Bone marrow (tissue), 2 donors: ENCODE results near the gene APCDD1.

Experiments
- DNase-seq, 2 donors: peaks; one replicate each; lab custom pipeline; 2025; lab: John Stamatoyannopoulos, UW

APCDD1 gene

GRCh38 chr18:10432781-10433180 is 21.7 kb upstream of the APCDD1 start:
- DNase-seq = no peak

GRCh38 chr18:10436160-10436559 is 18.3 kb upstream of the APCDD1 start:
- no peak for DNase-seq

- DNase-seq = no peak
These were observed 16.6 kb upstream of the APCDD1 start for GRCh38 chr18:10437837-10438236.

- DNase-seq = no peak
These were observed 14.5 kb upstream of the APCDD1 start for GRCh38 chr18:10439898-10440297.

GRCh38 chr18:10440884-10441283 is 13.6 kb upstream of the APCDD1 start:
- DNase-seq = no peak

- DNase-seq = no peak
These were observed 13.0 kb upstream of the APCDD1 start for GRCh38 chr18:10441472-10441871.

- no peak for DNase-seq
These were observed 11.9 kb upstream of the APCDD1 start for GRCh38 chr18:10442551-10442971.

- DNase-seq = no peak
These were observed 11.4 kb upstream of the APCDD1 start for GRCh38 chr18:10443001-10443400.

GRCh38 chr18:10444314-10445006 is 10.0 kb upstream of the APCDD1 start:
- DNase-seq = no peak

GRCh38 chr18:10449396-10449795 is 5.0 kb upstream of the APCDD1 start:
- DNase-seq = no peak

- DNase-seq = no peak
These were observed 3.4 kb upstream of the APCDD1 start for GRCh38 chr18:10450986-10451385.

GRCh38 chr18:10453261-10453805 is 1.1 kb upstream of the APCDD1 start:
- no peak for DNase-seq

- peak in 1 of 2 donors; percentile 52 for DNase-seq
These were observed 484 bp downstream of the APCDD1 start for GRCh38 chr18:10454681-10455557.

- DNase-seq = no peak
These were observed 1.5 kb downstream of the APCDD1 start for GRCh38 chr18:10455726-10456453.

- DNase-seq = no peak
These were observed 2.3 kb downstream of the APCDD1 start for GRCh38 chr18:10456718-10457117.

GRCh38 chr18:10457128-10457527 is 2.7 kb downstream of the APCDD1 start:
- DNase-seq = no peak

GRCh38 chr18:10457767-10458166 is 3.3 kb downstream of the APCDD1 start:
- DNase-seq = no peak

GRCh38 chr18:10458691-10459090 is 4.3 kb downstream of the APCDD1 start:
- no peak for DNase-seq

GRCh38 chr18:10459587-10459986 is 5.2 kb downstream of the APCDD1 start:
- no peak for DNase-seq

GRCh38 chr18:10460414-10461018 is 6.1 kb downstream of the APCDD1 start:
- no peak for DNase-seq

GRCh38 chr18:10461989-10462388 is 7.6 kb downstream of the APCDD1 start:
- DNase-seq = no peak

- no peak for DNase-seq
These were observed 8.2 kb downstream of the APCDD1 start for GRCh38 chr18:10462597-10462996.
